ENCODE measurements around the gene SZT2.

Gene SZT2

GRCh38 chr1:43383449-43383848 is 6.2 kb upstream of the SZT2 start:
- no peak overlapping the region for H3K4me3 ChIP-seq (ENCODE audit: low read depth, low read length)
- DNase-seq (ENCODE audit: low read depth) = no peak
- TF ChIP-seq, protein P1, sequence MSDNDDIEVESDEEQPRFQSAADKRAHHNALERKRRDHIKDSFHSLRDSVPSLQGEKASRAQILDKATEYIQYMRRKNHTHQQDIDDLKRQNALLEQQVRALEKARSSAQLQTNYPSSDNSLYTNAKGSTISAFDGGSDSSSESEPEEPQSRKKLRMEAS (IDR thresholded peaks at IDR 0.05; ENCODE audit: low read depth, low read length) = no peak
- TF ChIP-seq CTCF (IDR thresholded peaks at IDR 0.05; ENCODE audit: low read depth, low read length) (no peak), MYC (IDR thresholded peaks at IDR 0.05; ENCODE audit: low read depth, low read length) (no peak), POLR2A (IDR thresholded peaks at IDR 0.05; ENCODE audit: extremely low read depth, insufficient read length) (no peak)

DNA sequence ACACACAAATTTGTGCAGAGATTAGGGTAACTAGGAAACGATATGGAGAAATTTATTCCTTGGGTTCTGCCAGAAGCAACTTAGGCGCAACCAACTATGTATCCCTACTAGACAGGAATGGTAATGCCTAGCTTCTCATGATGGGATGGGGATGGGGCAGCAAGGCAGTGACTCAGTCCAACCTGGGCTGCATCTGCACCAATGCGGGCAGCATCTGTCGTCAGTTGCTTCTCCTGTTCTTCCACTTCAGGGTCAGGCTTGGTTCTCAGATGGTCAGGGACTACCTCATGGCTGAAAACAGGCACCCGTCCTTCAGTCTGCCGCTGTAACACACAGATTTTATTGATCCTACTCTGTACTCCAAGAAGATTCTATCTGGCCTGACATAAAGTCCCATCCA is 3.0 kb upstream of the SZT2 start:
- TF ChIP-seq CTCF (IDR thresholded peaks at IDR 0.05; ENCODE audit: low read depth, low read length) (no peak), POLR2A (IDR thresholded peaks at IDR 0.05; ENCODE audit: extremely low read depth, insufficient read length) (no peak), MYC (IDR thresholded peaks at IDR 0.05; ENCODE audit: low read depth, low read length) (no peak)
- TF ChIP-seq, protein P1 (IDR thresholded peaks at IDR 0.05; ENCODE audit: low read depth, low read length) = no peak
- H3K4me3 ChIP-seq (ENCODE audit: low read depth, low read length) = no peak overlapping the region
- DNase-seq (ENCODE audit: low read depth) = no peak

GRCh38 chr1:43387976-43388599 is 1.6 kb upstream of the SZT2 start:
- TF ChIP-seq MYC (IDR thresholded peaks at IDR 0.05; ENCODE audit: low read depth, low read length) = no peak
- TF ChIP-seq, protein P1 (IDR thresholded peaks at IDR 0.05; ENCODE audit: low read depth, low read length) = no peak
- TF ChIP-seq POLR2A (IDR thresholded peaks at IDR 0.05; ENCODE audit: extremely low read depth, insufficient read length) = no peak
- TF ChIP-seq CTCF (IDR thresholded peaks at IDR 0.05; ENCODE audit: low read depth, low read length) = no peak
- peak overlapping the region; percentile 92 for H3K4me3 ChIP-seq (ENCODE audit: low read depth, low read length)

DNA sequence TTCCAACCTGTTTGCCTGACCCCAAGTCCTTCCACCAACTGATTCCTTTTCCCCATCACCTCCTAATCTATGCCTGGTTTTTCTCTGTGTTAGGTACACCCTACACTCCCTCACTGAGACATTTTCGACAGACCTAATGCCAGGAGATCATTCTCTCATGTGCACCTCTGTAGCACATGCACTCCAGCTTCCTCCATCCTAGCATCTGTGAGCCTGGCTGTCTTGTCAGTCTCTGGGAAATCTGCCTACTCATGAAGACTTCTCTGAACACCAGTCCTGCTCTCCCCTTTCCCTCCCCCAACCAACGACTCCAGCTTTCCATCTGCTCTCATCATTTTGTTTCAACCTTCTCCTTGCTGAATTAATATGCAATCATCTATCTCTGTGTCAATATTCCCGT is 1.1 kb upstream of the SZT2 start:
- H3K4me3 ChIP-seq (ENCODE audit: low read depth, low read length) = peak overlapping the region; percentile 92
- TF ChIP-seq MYC (IDR thresholded peaks at IDR 0.05; ENCODE audit: low read depth, low read length) (no peak), CTCF (IDR thresholded peaks at IDR 0.05; ENCODE audit: low read depth, low read length) (no peak), POLR2A (IDR thresholded peaks at IDR 0.05; ENCODE audit: extremely low read depth, insufficient read length) (no peak)
- TF ChIP-seq, protein P1 (IDR thresholded peaks at IDR 0.05; ENCODE audit: low read depth, low read length) = no peak
- DNase-seq (ENCODE audit: low read depth) = no peak

More at GRCh38 chr1:43387976-43388599, 1.6 kb upstream of the SZT2 start:
- DNase-seq (ENCODE audit: low read depth) = no peak

GRCh38 chr1:43392702-43393101 is 3.0 kb downstream of the SZT2 start:
- TF ChIP-seq MYC (IDR thresholded peaks at IDR 0.05; ENCODE audit: low read depth, low read length) = no peak
- no peak for TF ChIP-seq CTCF (IDR thresholded peaks at IDR 0.05; ENCODE audit: low read depth, low read length)
- TF ChIP-seq, protein P1 (IDR thresholded peaks at IDR 0.05; ENCODE audit: low read depth, low read length) = no peak
- TF ChIP-seq POLR2A (IDR thresholded peaks at IDR 0.05; ENCODE audit: extremely low read depth, insufficient read length) = no peak
- H3K4me3 ChIP-seq (ENCODE audit: low read depth, low read length) = no peak overlapping the region
- DNase-seq (ENCODE audit: low read depth) = no peak

Measured in NB4 (cell line).